ENCODE results near the gene SPHK1. TPM values are rescaled to one million over a fixed set of nuclear protein-coding genes. Genes with fewer than 3 reads are reported as not detected.

The SPHK1 gene
- polyA plus RNA-seq, 1 donor from 2014 or later, result 2.7 TPM

DNA sequence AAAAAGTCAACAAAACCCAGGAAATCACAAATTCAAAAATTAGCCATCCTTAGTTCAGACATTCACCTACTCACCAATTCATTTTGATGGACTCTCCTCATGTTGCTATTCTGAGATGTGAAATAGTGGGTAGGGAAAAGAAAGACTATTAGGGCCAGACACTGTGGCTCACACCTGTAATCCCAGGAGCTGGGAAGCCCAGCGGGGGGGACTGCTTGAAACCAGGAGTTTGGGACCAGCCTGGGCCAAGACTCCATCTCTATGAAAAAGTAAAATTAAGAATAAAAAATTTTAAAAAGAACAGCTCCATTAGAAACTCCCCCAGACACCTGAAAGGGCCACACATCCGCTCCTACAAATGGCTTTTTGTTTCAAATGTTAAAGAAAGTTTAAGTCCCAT, 47.1 kb downstream of the SPHK1 start:
- Histone ChIP-seq H4K20me1 (ENCODE audit: insufficient read depth) (no peaks in the 10 kb centered on the region), H3K79me2 (replicated peaks; ENCODE audit: insufficient read depth, low read length) (peaks cover 52% of the 10 kb centered on the region), H3K27ac (ENCODE audit: low read length) (no peak overlapping the region)

DNA sequence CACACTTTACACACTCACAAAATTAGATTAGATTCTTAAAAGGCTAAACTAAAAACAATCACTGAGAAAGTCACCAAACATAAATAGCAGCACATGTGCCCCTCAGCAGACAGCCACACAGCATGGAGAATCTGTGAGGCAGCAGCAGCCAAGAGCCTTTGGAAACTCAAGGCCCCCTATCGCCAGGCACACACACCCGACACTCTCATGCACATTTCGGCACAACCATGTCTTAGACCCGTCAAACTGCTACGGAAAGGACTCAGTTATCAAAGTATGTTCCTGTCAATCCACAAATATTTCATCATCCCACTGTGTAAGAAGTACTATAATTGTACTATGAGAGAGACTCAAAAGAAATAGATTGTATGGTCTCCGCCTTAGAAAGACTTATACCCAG, 47.6 kb downstream of the SPHK1 start:
- H3K79me2 ChIP-seq (replicated peaks; ENCODE audit: insufficient read depth, low read length), result peaks cover 55% of the 10 kb centered on the region
- H3K4me2 ChIP-seq (ENCODE audit: low read length), result no peak overlapping the region
- no peaks in the 10 kb centered on the region for H3K27me3 ChIP-seq (ENCODE audit: insufficient read depth, low read depth, low read length)
- no peaks in the 10 kb centered on the region for H3F3A ChIP-seq (ENCODE audit: insufficient read depth, low read length, poor library complexity, severe bottlenecking)
- TF ChIP-seq TAF1 (IDR thresholded peaks at IDR 0.05; ENCODE audit: low read depth) (no peak), SMC3 (conservative IDR thresholded peaks at IDR 0.05; ENCODE audit: poor library complexity) (no peak), POLR2AphosphoS5 (IDR thresholded peaks at IDR 0.05) (no peak), RAD21 (conservative IDR thresholded peaks at IDR 0.05) (no peak), EP300 (conservative IDR thresholded peaks at IDR 0.05; ENCODE audit: poor library complexity, severe bottlenecking) (no peak), EZH2 (IDR thresholded peaks at IDR 0.05; ENCODE audit: borderline replicate concordance, insufficient read depth, low read length, poor library complexity, severe bottlenecking) (no peak), MXI1 (conservative IDR thresholded peaks at IDR 0.05; ENCODE audit: poor library complexity, severe bottlenecking) (no peak)
- TF ChIP-seq, protein P1, sequence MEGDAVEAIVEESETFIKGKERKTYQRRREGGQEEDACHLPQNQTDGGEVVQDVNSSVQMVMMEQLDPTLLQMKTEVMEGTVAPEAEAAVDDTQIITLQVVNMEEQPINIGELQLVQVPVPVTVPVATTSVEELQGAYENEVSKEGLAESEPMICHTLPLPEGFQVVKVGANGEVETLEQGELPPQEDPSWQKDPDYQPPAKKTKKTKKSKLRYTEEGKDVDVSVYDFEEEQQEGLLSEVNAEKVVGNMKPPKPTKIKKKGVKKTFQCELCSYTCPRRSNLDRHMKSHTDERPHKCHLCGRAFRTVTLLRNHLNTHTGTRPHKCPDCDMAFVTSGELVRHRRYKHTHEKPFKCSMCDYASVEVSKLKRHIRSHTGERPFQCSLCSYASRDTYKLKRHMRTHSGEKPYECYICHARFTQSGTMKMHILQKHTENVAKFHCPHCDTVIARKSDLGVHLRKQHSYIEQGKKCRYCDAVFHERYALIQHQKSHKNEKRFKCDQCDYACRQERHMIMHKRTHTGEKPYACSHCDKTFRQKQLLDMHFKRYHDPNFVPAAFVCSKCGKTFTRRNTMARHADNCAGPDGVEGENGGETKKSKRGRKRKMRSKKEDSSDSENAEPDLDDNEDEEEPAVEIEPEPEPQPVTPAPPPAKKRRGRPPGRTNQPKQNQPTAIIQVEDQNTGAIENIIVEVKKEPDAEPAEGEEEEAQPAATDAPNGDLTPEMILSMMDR (IDR thresholded peaks at IDR 0.05; ENCODE audit: poor library complexity, severe bottlenecking), result no peak
- TF ChIP-seq, protein P2, sequence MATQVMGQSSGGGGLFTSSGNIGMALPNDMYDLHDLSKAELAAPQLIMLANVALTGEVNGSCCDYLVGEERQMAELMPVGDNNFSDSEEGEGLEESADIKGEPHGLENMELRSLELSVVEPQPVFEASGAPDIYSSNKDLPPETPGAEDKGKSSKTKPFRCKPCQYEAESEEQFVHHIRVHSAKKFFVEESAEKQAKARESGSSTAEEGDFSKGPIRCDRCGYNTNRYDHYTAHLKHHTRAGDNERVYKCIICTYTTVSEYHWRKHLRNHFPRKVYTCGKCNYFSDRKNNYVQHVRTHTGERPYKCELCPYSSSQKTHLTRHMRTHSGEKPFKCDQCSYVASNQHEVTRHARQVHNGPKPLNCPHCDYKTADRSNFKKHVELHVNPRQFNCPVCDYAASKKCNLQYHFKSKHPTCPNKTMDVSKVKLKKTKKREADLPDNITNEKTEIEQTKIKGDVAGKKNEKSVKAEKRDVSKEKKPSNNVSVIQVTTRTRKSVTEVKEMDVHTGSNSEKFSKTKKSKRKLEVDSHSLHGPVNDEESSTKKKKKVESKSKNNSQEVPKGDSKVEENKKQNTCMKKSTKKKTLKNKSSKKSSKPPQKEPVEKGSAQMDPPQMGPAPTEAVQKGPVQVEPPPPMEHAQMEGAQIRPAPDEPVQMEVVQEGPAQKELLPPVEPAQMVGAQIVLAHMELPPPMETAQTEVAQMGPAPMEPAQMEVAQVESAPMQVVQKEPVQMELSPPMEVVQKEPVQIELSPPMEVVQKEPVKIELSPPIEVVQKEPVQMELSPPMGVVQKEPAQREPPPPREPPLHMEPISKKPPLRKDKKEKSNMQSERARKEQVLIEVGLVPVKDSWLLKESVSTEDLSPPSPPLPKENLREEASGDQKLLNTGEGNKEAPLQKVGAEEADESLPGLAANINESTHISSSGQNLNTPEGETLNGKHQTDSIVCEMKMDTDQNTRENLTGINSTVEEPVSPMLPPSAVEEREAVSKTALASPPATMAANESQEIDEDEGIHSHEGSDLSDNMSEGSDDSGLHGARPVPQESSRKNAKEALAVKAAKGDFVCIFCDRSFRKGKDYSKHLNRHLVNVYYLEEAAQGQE (IDR thresholded peaks at IDR 0.05; ENCODE audit: borderline replicate concordance), result no peak
- H3K9me2 ChIP-seq (ENCODE audit: insufficient read depth, low read length), result no peaks in the 10 kb centered on the region
- H3K9me3 ChIP-seq (ENCODE audit: low read length), result no peaks in the 10 kb centered on the region
- H3K36me3 ChIP-seq (ENCODE audit: insufficient read depth, low read length), result no peaks in the 10 kb centered on the region
- no peak overlapping the region for H3K9ac ChIP-seq (ENCODE audit: low read length)
- H4K20me1 ChIP-seq (ENCODE audit: insufficient read depth), result no peaks in the 10 kb centered on the region
- no peak overlapping the region for H3K4me3 ChIP-seq (ENCODE audit: low read length)
- no peak overlapping the region for H2AFZ ChIP-seq (ENCODE audit: low read depth, low read length)
- H3K27ac ChIP-seq (ENCODE audit: low read length), result no peak overlapping the region

More for the DNA sequence above, 47.1 kb downstream of the SPHK1 start:
- no peak overlapping the region for H3K4me3 ChIP-seq (ENCODE audit: low read length)
- H3K4me2 ChIP-seq (ENCODE audit: low read length), result no peak overlapping the region
- H3K9me3 ChIP-seq (ENCODE audit: low read length), result no peaks in the 10 kb centered on the region
- no peak for TF ChIP-seq TAF1 (IDR thresholded peaks at IDR 0.05; ENCODE audit: low read depth)
- TF ChIP-seq, protein P1 (IDR thresholded peaks at IDR 0.05; ENCODE audit: poor library complexity, severe bottlenecking), result no peak
- no peak for TF ChIP-seq EP300 (conservative IDR thresholded peaks at IDR 0.05; ENCODE audit: poor library complexity, severe bottlenecking)
- no peak for TF ChIP-seq MXI1 (conservative IDR thresholded peaks at IDR 0.05; ENCODE audit: poor library complexity, severe bottlenecking)
- TF ChIP-seq SMC3 (conservative IDR thresholded peaks at IDR 0.05; ENCODE audit: poor library complexity), result no peak
- no peak for TF ChIP-seq POLR2AphosphoS5 (IDR thresholded peaks at IDR 0.05)
- TF ChIP-seq EZH2 (IDR thresholded peaks at IDR 0.05; ENCODE audit: borderline replicate concordance, insufficient read depth, low read length, poor library complexity, severe bottlenecking), result no peak
- no peak for TF ChIP-seq RAD21 (conservative IDR thresholded peaks at IDR 0.05)
- H3K36me3 ChIP-seq (ENCODE audit: insufficient read depth, low read length), result no peaks in the 10 kb centered on the region
- no peak overlapping the region for H3K9ac ChIP-seq (ENCODE audit: low read length)
- H3F3A ChIP-seq (ENCODE audit: insufficient read depth, low read length, poor library complexity, severe bottlenecking), result no peaks in the 10 kb centered on the region
- H3K9me2 ChIP-seq (ENCODE audit: insufficient read depth, low read length), result no peaks in the 10 kb centered on the region
- no peaks in the 10 kb centered on the region for H3K27me3 ChIP-seq (ENCODE audit: insufficient read depth, low read depth, low read length)
- no peak overlapping the region for H2AFZ ChIP-seq (ENCODE audit: low read depth, low read length)

All from neural cell (in vitro differentiated cells).